GM21825 (cell line): ENCODE results near the gene ASPHD1.
"Not testable (repeated sequence)": the region's sequence is repeated elsewhere in the genome, so short reads cannot be mapped to it uniquely, and the experiment has no call there.

Source experiments
- ATAC-seq: cut with Tn5 transposase; IDR thresholded peaks from one replicate; pipeline ENCODE4 v1.9.1; 2021; ENCODE audit warnings: mild to moderate bottlenecking, moderate library complexity; ENCODE audit not compliant: unreplicated experiment

Gene ASPHD1

DNA sequence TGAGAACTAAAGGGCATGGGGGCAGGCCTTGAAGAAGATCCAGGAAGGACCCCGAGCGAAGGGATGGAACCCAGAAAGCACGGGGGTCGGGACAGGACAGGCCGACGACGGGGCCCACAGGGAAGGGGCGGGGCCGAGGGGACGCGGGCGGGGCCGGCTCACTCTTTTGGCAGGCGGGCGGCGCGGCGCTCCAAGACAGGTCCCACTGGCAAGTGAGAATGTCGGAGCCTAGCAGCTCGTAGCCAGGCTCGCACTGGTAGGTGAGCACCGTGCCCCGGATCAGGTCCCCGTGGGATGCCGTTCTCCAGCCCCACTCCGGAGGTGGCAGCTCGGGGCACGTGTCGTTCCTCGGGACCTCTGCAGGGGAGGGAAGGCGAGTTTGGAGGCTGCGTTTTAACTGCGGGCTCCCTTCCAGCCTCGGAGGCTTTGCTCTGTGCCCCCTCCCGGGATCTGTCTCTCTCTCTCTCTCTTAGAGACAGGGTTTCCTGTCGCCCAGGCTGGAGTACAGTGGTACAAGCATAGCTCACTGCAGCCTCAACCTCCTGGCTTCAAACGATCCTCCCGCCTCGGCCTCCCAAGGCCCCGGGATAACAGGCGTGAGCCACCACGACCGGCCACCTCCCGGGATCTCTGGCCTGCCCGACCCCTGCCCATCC lies 23.6 kb upstream of the ASPHD1 start:
- ATAC-seq, result no peak

DNA sequence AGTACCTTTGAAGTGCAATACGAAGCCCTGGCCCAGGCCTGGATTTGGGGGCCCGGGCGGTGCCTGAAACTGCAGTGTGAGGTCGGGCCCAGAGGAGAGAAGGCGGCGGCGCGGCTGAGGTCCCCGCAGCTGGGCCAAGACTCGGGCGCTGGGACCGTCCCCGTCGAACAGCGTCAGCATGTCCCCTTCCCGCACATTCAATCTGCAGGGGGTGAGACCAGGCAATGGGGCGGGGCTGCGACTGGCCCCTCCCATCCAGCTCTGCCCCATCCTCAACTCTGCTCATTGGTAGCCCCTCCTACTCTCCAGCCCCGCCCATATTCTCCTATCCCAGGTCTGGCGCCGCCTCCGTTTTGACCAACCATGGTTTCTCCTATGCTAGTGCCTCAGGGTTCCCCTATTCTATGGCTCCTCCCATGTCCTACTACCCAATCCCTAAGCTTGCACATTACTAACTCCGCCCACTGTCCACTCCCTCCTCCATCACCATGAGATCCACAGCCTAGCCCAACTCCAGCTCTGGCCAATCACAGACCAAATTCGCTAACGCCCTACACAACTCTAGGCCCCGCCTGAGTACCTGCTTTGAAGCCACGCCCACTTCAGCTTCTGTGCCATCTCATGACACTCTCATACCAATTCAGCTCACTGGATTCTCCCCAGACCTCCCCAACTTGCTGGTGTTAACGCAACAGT lies 22.9 kb upstream of the ASPHD1 start:
- ATAC-seq, result no peak

DNA sequence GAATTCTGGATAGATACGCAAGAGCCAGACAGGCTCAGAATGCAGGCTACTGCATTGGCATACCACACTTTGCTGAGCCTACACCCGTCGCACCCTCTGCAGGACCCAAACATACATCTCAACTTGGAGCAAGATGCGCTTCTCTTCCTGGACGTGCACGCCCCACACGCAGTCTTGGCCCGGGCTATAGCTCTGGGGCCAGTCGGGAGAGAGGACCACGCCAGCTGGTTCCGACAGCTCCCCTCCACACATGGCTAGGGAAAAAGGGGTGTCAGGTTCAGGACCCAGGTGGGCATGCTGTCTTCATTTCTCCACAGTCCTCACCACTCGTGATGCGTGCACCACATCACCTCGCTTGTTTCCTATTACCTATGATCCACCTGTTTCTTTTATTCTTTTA lies 22.1 kb upstream of the ASPHD1 start:
- no peak for ATAC-seq

DNA sequence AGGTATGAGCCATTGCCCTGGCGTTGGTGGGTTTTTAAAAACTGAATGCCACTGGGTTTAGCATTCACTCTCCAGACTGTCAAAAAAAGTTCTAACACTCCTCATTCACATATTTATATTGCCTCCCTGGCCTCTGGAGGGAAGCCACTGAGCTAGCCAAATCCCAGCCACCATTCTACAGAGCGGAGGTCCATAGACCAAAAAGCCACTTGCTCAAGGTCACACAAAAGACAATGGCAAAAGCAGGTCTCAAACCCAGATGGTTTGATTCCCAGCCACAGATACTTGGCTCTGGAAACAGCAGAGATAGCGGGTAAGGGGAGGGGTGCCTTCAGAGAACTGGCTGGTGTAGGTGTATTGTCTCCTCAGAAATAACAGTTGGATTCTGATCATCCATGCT lies 19.2 kb upstream of the ASPHD1 start:
- ATAC-seq, result no peak

DNA sequence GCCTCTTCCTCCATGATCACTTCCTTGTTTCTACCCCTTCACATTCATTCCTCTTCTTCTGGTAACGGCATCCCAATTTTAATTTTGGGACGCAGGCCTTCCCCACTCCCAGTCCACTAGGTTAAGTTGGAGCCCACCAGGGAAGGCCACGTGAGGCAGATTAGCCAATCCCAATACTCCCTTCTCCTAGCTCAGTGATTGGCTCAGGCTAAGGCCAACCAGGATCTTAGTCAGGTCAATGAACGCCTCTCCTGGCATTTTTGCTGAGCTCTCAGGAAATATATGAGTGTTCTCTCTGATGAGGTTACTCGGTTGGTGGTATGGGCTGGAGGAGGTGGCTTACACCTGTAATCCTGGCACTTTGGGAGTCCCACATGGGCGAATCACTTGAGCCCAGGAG lies 16.3 kb upstream of the ASPHD1 start:
- ATAC-seq, result no peak

DNA sequence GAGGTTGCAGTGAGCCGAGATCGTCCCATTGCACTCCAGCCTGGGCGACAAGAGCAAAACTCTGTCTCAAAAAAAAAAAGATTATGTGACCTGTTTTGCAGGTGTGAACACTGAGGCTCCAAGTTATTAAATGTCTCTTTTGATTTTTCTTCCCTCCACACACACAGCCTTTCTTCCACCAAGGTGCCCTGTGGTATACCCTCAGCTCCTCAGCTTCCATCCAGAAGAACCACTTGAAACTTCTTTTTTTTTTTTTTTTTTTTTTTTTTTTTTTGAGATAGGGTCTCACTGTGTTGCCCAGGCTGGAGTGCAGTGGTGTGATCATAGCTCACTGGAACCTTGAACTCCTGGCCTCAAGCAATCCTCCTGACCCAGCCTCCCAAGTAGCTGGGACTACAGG lies 10.9 kb upstream of the ASPHD1 start:
- not testable (repeated sequence) for ATAC-seq

DNA sequence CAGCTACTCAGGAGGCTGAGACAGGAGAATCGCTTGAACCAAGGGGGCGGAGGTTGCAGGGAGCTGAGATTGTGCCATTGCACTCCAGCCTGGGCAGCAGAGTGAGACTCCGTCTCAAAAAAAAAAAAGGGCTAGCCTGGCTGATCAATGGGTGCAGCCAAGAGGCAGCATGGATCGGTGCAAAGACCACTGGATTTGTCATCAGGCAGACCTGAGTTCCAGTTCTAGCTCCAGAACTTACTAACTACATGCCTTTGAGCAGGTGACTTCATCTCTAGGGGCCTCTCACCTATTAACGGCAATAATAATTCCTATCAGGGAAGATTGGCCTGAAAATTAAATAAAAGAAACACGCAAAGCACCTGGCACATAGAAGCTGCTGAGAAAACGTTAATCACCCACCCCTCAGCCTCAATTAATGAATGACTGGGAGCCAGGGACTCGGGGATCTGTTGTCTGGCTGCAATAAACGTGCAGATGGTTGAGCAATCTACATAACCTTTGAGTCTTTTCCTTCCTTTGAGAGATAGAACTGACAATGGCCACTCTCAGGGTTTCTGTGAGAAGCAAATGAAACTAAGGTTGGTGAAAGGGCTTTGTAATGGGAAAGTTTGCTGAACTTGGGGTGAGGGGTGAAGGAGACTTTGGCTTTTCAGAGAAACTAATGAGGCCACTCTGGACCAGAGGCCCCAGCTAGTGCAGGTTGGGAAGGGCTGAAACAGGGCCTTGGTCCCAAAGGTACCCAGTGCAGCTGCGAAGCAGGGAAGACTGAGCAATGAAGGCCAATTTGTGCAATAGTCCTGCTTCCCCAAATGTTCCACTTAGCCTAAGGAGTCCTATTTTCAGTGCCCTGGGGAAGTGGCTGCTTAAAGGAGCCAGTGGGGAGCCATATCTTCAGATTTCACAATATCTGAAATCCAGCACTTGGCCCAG lies 8.5 kb upstream of the ASPHD1 start:
- ATAC-seq, result no peak

DNA sequence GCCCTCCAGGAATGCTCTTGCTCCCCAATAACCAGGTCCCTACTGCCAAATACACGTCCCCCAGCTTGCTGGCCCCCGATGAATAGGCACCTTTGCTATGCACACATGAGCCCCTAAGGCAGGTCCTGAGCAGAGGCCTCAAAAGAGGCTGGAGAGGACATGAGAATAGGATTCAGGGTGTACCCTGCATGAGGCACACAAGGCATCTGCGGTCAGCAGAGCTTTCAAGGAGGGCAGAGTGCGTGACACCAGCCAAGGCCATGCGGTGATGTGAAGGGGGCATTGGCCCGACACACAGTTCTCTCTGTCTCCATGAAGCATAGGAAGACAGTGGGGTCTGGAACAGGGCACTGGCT lies 7.9 kb upstream of the ASPHD1 start:
- no peak for ATAC-seq

DNA sequence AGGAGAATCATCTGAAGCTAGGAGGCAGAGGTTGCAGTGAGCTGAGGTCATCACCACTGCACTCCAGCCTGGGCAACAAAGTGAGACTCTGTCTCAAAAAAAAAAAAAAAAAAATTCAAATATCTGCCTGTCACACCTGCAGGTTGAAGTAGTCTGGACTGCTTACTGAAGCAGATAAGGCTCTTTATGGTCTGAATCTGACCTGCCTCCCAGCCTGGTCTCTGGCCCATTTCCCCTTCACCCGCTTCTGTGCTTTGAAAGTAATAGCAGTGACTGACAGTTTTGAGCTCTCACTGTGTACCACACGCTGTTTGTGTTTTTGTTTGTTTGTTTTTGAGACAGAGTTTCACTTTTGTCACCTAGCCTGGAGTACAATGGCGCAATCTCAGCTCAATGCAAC lies 6.7 kb upstream of the ASPHD1 start:
- ATAC-seq, result no peak

DNA sequence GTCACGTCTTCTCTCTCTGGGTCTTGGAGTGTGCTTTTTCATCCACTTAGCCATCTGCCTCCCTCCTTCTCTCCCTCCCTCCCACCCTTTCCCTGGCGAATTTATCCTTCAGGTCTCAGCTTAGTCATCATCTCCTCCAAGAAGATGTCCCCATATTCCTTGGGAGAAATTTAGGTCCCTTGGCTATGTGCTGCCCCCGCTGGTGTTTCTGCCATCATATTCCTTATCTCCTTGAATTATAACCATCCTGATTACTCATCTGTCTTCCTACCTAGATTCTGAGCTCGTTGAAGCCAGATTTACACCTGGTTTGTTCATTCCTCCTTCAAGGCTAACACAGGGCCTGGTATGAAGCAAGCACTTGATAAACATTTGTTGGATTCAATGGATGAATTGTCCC lies 5.9 kb upstream of the ASPHD1 start:
- no peak for ATAC-seq

DNA sequence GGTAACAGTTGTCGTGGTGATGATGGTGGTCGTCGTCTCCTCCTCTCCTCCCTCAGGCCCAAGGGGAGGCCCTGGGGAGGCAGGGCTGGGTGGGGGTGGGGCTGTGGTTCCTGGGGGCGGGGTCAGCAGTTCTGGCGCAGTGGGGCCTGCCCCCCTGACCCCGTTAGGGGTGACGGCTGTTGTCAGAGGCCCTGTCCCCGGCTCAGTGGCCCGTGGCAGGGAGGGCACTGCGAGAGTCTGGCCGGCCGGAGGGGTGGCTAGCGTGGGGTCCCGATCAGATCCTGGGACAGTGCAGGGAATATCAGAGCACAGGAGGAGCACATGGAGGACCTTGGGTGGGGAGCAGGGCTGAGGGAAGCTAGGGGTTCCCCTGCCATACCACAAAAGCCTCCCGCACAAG lies 3.4 kb upstream of the ASPHD1 start:
- no peak for ATAC-seq

DNA sequence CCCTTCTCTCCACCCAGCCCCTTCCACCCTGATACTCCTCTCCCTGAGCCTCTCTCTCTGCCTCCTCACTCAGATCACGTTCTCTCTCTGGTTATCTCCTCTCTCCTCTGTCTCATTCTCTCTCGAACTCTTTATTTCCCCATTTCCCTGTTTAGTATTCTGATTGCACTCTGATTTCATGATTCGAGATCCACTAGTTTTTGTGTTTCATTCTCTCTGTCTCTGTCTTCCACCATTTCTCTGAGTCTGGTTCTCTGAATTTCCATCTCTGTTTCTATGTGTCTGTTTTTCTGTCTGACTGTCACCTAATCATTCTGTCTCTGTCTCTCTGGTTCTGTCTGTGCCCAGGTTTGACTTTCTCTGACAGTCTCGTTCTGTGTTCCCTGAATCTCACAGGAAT lies 3.0 kb upstream of the ASPHD1 start:
- ATAC-seq, result no peak

DNA sequence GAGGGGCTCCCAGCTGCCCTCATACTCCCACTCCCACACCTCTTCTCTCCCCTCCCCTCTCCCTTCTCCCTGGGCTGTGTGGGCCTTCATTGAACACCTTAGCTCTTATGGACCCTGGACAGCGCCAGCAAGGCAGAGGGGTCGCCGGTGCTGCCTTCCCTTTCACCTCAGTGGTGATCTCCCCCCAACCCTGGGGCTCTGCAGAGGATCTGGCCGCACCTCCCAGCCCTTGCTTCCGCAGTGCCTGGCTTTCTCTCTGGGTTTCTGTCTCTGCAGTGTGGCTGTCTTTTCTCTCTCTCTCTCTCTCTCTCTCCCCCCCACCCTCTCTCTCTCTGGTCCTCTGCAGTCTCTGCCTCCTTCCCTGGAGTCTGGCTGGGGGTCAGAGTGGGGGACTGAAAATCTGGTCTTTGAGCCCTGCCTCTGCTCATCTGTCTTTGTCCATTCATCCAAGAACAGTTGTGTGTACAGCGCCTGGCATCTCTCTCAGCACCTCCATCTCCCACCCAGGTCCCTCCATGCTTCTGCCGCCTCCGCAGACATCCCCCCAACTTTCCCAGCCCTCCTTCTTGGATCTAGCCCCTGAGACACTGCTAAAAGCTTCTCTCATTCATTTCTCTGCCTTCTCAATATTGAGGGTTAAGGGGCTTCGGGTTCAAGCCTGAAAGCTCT lies 2.0 kb upstream of the ASPHD1 start:
- no peak for ATAC-seq

DNA sequence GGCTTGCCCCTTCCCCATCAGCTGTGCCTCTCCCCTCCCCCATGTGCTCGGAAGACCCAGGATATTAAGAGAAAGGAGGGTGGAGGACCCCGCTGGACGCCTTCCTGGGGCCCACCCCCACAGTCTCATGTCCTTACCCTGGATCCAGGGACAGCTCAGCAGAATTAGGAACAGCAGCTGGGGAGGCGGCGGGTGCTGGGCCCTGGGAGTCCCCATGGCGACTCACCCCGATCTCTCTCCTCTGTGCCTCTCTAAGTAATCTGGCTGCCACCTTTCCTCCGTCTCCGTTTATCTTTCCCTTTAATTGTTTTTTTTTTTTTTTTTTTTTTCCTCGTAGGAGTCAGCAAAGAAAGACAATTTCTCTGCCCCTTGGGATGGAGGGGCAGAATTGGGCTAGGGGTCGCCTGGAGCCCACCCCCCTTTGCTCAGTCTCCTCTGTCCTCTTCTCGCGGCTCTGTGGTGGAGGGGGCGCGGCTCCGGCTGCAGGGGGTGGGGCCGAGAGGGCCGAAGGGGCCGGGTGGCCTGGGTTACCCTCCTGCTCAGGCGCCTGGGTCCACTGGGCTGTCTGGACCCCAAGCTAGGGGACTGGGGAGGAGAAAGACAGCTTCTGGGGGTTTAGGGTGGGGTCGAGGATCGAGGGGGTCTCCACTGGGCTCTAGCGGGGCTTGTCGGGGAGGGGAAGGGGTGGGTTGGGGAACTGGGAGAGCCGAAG lies 1.3 kb upstream of the ASPHD1 start:
- no peak for ATAC-seq

DNA sequence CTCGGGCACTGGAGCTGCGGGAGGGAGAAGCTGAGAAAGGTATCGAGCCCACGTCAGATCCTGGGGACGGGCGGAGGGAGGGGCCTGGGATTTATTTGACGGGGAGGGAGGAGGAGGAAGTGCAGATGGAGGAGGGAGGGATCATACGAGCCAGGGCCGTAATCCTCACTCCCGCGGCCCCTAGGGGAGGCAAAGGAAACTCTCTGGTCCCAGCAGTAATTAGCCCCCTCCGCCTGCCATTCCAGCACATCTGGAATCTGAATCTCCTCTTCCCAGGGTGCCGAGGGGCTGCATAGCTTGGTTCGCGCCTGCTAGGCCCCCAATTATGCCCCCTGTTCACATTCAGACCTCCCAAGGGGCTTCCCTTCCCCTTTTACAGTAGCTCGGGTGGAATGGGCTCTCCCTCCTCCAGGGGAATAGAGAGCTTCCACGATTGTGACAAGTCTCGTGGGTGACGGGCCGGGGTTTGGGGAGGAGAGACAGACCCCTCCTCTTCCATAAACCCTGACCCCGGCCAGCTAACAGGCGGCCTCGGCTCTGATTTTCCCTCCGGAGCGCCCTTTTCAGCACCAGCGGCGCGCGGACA lies 679 bp upstream of the ASPHD1 start, which contains the start of gene SEZ6L2:
Gene SEZ6L2 (minus strand): TSS at position 35 of the 586 bp plus-strand sequence. CDS start 531 bp downstream, outside the sequence.
- ATAC-seq, result no peak

DNA sequence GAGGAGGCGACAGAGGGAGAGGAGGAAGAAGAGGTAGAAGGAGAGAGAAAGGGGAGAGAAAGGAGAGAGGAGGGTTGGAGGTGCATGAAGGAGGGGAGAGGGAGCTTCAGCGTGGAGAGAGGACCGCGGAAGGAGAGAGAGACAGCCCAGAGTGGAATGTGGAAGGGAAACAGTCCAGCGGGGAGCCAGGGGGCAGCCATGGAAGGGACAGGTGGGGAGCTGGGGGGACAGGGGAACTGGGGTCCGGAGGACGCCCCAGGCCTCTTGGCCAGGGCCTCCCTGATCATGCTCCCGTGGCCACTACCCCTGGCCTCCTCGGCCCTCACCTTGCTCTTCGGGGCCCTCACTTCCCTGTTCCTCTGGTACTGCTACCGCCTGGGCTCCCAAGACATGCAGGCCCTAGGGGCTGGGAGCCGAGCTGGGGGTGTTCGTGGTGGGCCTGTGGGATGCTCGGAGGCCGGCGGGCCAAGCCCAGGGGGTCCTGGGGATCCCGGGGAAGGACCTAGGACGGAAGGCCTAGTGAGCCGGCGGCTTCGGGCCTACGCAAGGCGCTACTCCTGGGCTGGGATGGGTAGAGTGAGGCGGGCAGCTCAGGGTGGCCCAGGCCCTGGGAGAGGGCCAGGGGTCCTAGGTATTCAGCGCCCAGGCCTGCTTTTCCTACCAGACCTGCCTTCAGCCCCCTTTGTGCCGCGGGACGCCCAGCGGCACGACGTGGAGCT lies 759 bp downstream of the ASPHD1 start:
- no peak for ATAC-seq

DNA sequence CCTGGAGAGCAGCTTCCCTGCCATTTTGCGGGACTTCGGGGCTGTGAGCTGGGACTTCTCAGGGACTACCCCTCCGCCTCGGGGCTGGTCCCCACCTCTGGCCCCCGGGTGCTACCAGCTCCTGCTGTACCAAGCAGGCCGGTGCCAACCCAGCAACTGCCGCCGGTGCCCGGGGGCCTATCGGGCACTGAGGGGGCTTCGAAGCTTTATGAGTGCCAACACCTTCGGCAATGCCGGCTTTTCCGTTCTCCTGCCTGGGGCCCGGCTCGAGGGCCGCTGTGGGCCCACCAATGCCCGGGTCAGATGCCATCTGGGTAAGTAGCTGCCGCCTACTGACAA lies 1.3 kb downstream of the ASPHD1 start:
- ATAC-seq, result no peak

DNA sequence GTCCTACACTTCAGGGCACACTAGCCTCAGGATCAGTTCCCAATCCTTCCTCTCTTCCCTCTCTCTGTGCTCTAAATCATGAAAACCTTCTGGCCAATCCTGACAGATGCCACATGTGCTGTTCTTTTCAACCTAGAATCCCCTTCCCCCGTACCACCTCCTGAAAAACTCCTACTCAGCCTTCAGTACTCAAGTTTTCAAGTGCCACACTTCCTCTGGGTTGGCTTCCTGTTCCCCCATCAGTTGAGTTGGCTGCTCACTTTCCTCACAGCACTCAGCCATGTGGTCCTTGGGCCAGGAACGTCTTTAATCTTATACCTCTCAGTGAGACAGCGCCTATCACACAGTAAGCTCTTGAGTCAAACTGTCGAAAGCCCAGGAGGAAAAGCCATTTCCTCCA lies 3.3 kb downstream of the ASPHD1 start:
- no peak for ATAC-seq

DNA sequence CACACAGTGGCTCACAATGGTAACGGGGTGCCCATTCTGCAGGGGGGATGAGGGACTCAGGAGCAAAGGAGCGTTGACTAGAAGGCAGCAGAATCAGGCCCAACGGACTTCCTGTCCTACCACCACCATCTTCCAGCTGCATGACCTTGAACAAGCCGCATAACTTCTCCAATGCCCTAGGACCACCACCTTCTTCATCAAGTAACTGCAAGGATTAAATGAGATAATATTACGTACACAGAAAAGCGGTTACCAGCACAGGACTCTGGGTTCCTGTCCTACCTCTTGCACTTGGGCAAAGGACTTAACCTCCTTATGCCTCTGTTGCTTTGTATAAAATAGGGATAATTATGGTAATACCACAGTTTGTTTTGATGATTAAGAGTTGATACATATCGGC lies 4.7 kb downstream of the ASPHD1 start:
- no peak for ATAC-seq

DNA sequence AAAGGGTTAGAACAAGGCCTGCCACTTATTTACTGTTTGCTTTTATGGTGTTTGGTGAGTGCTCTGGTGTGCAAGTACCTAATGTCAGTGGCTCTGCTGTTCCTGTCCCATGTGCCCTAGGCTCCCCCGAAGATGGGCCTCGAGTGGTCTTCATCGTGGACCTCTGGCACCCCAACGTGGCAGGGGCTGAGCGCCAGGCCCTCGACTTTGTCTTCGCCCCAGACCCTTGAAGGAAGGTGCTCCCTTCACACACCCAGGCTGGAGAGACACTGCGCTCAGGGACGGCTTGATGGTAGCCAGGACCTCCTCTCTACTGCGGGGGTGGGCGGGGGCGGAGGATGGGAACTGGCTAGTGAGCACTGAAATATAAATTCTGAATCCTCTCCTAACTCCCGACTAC lies 5.4 kb downstream of the ASPHD1 start:
- no peak for ATAC-seq
